ENCODE measurements around the gene SRGAP1.

SRGAP1 gene

GRCh38 chr12:63941166-63941800, 96.8 kb downstream of the SRGAP1 start:
- DNase-seq, result no peak

- no peak for DNase-seq
Measured at GRCh38 chr12:63941879-63942278, 97.4 kb downstream of the SRGAP1 start.

- no peak for DNase-seq
Measured at GRCh38 chr12:63942464-63943241, 98.2 kb downstream of the SRGAP1 start.

GRCh38 chr12:63944034-63944579, 99.6 kb downstream of the SRGAP1 start:
- no peak for DNase-seq

GRCh38 chr12:63944586-63945228, 100.2 kb downstream of the SRGAP1 start:
- DNase-seq, result no peak

GRCh38 chr12:63945777-63946176, 101.3 kb downstream of the SRGAP1 start:
- no peak for DNase-seq

- no peak for DNase-seq
Measured at GRCh38 chr12:63948211-63948610, 103.7 kb downstream of the SRGAP1 start.

GRCh38 chr12:63949902-63950301, 105.4 kb downstream of the SRGAP1 start:
- no peak for DNase-seq

- DNase-seq, result no peak
Measured at GRCh38 chr12:63952995-63953394, 108.5 kb downstream of the SRGAP1 start.

GRCh38 chr12:63955831-63956666, 111.5 kb downstream of the SRGAP1 start:
- no peak for DNase-seq

GRCh38 chr12:63957496-63957895, 113.0 kb downstream of the SRGAP1 start:
- DNase-seq, result no peak

GRCh38 chr12:63958876-63959580, 114.5 kb downstream of the SRGAP1 start:
- peak in 1 of 2 experiments; percentile 5 for DNase-seq

- DNase-seq, result no peak
Measured at GRCh38 chr12:63961048-63961447, 116.5 kb downstream of the SRGAP1 start.

- no peak for DNase-seq
Measured at GRCh38 chr12:63961543-63961942, 117.0 kb downstream of the SRGAP1 start.

- DNase-seq, result no peak
Measured at GRCh38 chr12:63963868-63964267, 119.4 kb downstream of the SRGAP1 start.

GRCh38 chr12:63964301-63964700, 119.8 kb downstream of the SRGAP1 start:
- DNase-seq, result no peak

- DNase-seq, result no peak
Measured at GRCh38 chr12:63965936-63966605, 121.6 kb downstream of the SRGAP1 start.

- no peak for DNase-seq
Measured at GRCh38 chr12:63966606-63966975, 122.1 kb downstream of the SRGAP1 start.

- no peak for DNase-seq
Measured at GRCh38 chr12:63967358-63968145, 123.1 kb downstream of the SRGAP1 start.

- DNase-seq, result no peak
Measured at GRCh38 chr12:63968673-63969072, 124.2 kb downstream of the SRGAP1 start.

- DNase-seq, result no peak
Measured at GRCh38 chr12:63976902-63977395, 132.4 kb downstream of the SRGAP1 start.
